Erythroblast (primary cell): ENCODE results near the gene GRIK2.
A peak's percentile ranks its signal among the peaks of the same experiment; 100 is the strongest.
"Not testable (repeated sequence)": the region's sequence is repeated elsewhere in the genome, so short reads cannot be mapped to it uniquely, and the experiment has no call there.

ENCODE experiments used
- DNase-seq, 2 experiments: peaks; one replicate each; lab custom pipeline; 2025; lab: John Stamatoyannopoulos, UW
- GATA1 ChIP-seq: IDR thresholded peaks from 2 replicates; pipeline ENCODE4 v1.6.1; 2011; ENCODE audit warnings: low read depth, mild to moderate bottlenecking, control low read depth, low read length, moderate library complexity
- POLR2A ChIP-seq: IDR thresholded peaks from 2 replicates; pipeline ENCODE4 v1.6.1; 2011; ENCODE audit warnings: mild to moderate bottlenecking, low read length

GRIK2 gene

GRCh38 chr6:101393251-101393828 is at the start of gene GRIK2:
GRIK2 (plus strand) TSS chr6:101393708.
- no peak for TF ChIP-seq GATA1
- TF ChIP-seq POLR2A: no peak
- DNase-seq: peak; percentile 5

- no peak for DNase-seq
- TF ChIP-seq GATA1 (no peak), POLR2A (no peak)
These were observed 48.6 kb upstream of the GRIK2 start for GRCh38 chr6:101344885-101345284.

GRCh38 chr6:101348816-101349215 is 44.7 kb upstream of the GRIK2 start:
- DNase-seq: no peak
- TF ChIP-seq GATA1 (no peak), POLR2A (no peak)

GRCh38 chr6:101350631-101351030 is 42.9 kb upstream of the GRIK2 start:
- DNase-seq: not testable (repeated sequence)

- DNase-seq: no peak
- TF ChIP-seq GATA1 (no peak), POLR2A (no peak)
These were observed 42.3 kb upstream of the GRIK2 start for GRCh38 chr6:101351173-101351572.

- no peak for DNase-seq
- TF ChIP-seq GATA1 (no peak), POLR2A (no peak)
These were observed 41.2 kb upstream of the GRIK2 start for GRCh38 chr6:101352316-101352715.

GRCh38 chr6:101365181-101365580 is 28.3 kb upstream of the GRIK2 start:
- no peak for TF ChIP-seq POLR2A
- TF ChIP-seq GATA1: no peak
- no peak for DNase-seq

GRCh38 chr6:101379926-101380325 is 13.6 kb upstream of the GRIK2 start:
- no peak for DNase-seq
- TF ChIP-seq POLR2A: no peak
- TF ChIP-seq GATA1: no peak

- TF ChIP-seq GATA1 (no peak), POLR2A (no peak)
- no peak for DNase-seq
These were observed 12.4 kb upstream of the GRIK2 start for GRCh38 chr6:101380897-101381630.

- not testable (repeated sequence) for DNase-seq
These were observed 9.8 kb upstream of the GRIK2 start for GRCh38 chr6:101383747-101384146.

GRCh38 chr6:101386982-101387381 is 6.5 kb upstream of the GRIK2 start:
- DNase-seq: no peak
- no peak for TF ChIP-seq POLR2A
- TF ChIP-seq GATA1: no peak

GRCh38 chr6:101391772-101392585 is 1.5 kb upstream of the GRIK2 start:
- no peak for DNase-seq
- TF ChIP-seq POLR2A (no peak), GATA1 (no peak)

- TF ChIP-seq GATA1 (no peak), POLR2A (no peak)
- no peak for DNase-seq
These were observed 800 bp upstream of the GRIK2 start for GRCh38 chr6:101392586-101393230.

GRCh38 chr6:101393829-101394251 is 332 bp downstream of the GRIK2 start:
- peak in 1 of 2 experiments; percentile 1 for DNase-seq
- no peak for TF ChIP-seq POLR2A
- no peak for TF ChIP-seq GATA1

GRCh38 chr6:101394936-101395335 is 1.4 kb downstream of the GRIK2 start:
- no peak for TF ChIP-seq POLR2A
- TF ChIP-seq GATA1: no peak
- no peak for DNase-seq
